Kidney (tissue), 14 donors: ENCODE measurements around the gene TBX15. TPM values are rescaled to one million over a fixed set of nuclear protein-coding genes. Genes with fewer than 3 reads are reported as not detected.

ENCODE experiments used
- DNase-seq, 5 donors: peaks; one replicate each; pipeline ENCODE4 v3.0.0-alpha.2; 2013 to 2020
- FAIRE-seq: peaks from 2 replicates; lab custom pipeline; 2012; peaks lifted over from hg19 to GRCh38; lab: Jason Lieb, UNC
- H3K27ac ChIP-seq, 2 donors: one replicate each; pipeline ENCODE4 v1.7.0; 2013; ENCODE audit warnings: low read depth in 2 of 2, low read length in 2 of 2, inconsistent platforms in 1 of 2
- H3K27me3 ChIP-seq: one replicate; pipeline ENCODE4 v1.7.1; 2013; ENCODE audit warnings: low read length, inconsistent platforms; ENCODE audit not compliant: control insufficient read depth, insufficient read depth
- H3K36me3 ChIP-seq, 3 donors: one replicate each; pipeline versions ENCODE4 v1.7.0 to v1.7.1; 2013; ENCODE audit warnings: low read length in 3 of 3, control low read depth in 1 of 3, inconsistent platforms in 1 of 3; ENCODE audit not compliant: insufficient read depth in 3 of 3, control insufficient read depth in 2 of 3
- H3K4me1 ChIP-seq, 3 donors: one replicate each; pipeline versions ENCODE4 v1.7.0 to v1.7.1; 2013; ENCODE audit warnings: low read length in 3 of 3, inconsistent platforms in 1 of 3, low read depth in 1 of 3; ENCODE audit not compliant: control insufficient read depth in 2 of 3, insufficient read depth in 2 of 3
- H3K4me3 ChIP-seq, 3 donors: one replicate each; pipeline versions ENCODE4 v1.7.0 to v1.8.1; 2013; ENCODE audit warnings: low read length in 3 of 3, control low read depth in 1 of 3, inconsistent platforms in 1 of 3
- H3K9ac ChIP-seq, 3 donors: one replicate each; pipeline versions ENCODE4 v1.7.0 to v1.7.1; 2013; ENCODE audit warnings: low read length in 3 of 3, control low read depth in 1 of 3, inconsistent platforms in 1 of 3
- H3K9me3 ChIP-seq, 3 donors: one replicate each; pipeline versions ENCODE4 v1.7.0 to v1.7.1; 2013; ENCODE audit warnings: low read length in 3 of 3, control low read depth in 1 of 3, inconsistent platforms in 1 of 3; ENCODE audit not compliant: control insufficient read depth in 2 of 3, insufficient read depth in 1 of 3
- CTCF ChIP-seq: IDR thresholded peaks from 3 replicates; pipeline ENCODE4 v1.5.1; 2012; ENCODE audit warnings: mild to moderate bottlenecking, moderate library complexity, borderline replicate concordance; ENCODE audit not compliant: insufficient read depth; ENCODE audit errors: extremely low read depth
- intact Hi-C: fragments of 100-400 bp; cut with DNase I; formaldehyde crosslinking; loops from one replicate; pipeline ENCODE4 v1.11.1; 2022
- polyA plus RNA-seq: library from polyadenylated mRNA; stranded (reverse); fragments of 350-450 nt; fragmentation: Illumina TruSeq; extraction: RNeasy Lipid Tissue Mini Kit (QIAGEN cat#74804); gene quantifications from one replicate; pipeline ENCODE4 v1.2.3, GENCODE V29; 2014; ENCODE audit warnings: low read depth, low replicate concordance; ENCODE audit not compliant: insufficient read depth
- total RNA-seq: library from RNA; stranded (reverse); fragmentation: NEBNext Ultra II Directional; extraction: Animal tissue kit (Norgen Biotek cat#: 25700); gene quantifications from one replicate; pipeline ENCODE4 v1.2.1, GENCODE V29; 2021
- donor health status: control.
- donor health status: control.
- donor health status: control.
- donor health status: control.
- donor health status: control.
- donor health status: DM: yes; HTN: yes; CAD: no.
- donor health status: Normal renal cell carcinoma (clear cell type).

Gene TBX15
- total and polyA plus RNA-seq, 2 donors from 2014 or later = 0.82 TPM; not detected in 1

- no peak overlapping the region for H3K27ac ChIP-seq
Observed at GRCh38 chr1:118979754-118980575, 8.2 kb downstream of the TBX15 start.

GRCh38 chr1:118978914-118979701 lies 9.0 kb downstream of the TBX15 start:
- peaks cover 0 to 2% (median 0%) of the 10 kb centered on the region in 3 donors for H3K4me1 ChIP-seq
- DNase-seq (peak in 3 of 5 donors; percentile 34 to 60 (median 34)), FAIRE-seq (no peak)
- no peak overlapping the region for H3K27ac ChIP-seq
- no peaks in the 10 kb centered on the region for H3K36me3 ChIP-seq
- H3K27me3 ChIP-seq = peaks cover 61% of the 10 kb centered on the region
- H3K4me3 ChIP-seq = no peak overlapping the region
- H3K9ac ChIP-seq = no peak overlapping the region
- peaks cover 0 to 4% (median 0%) of the 10 kb centered on the region in 3 donors for H3K9me3 ChIP-seq
- intact Hi-C loops = no loop called here
- TF ChIP-seq CTCF = no peak

More at GRCh38 chr1:118979754-118980575, 8.2 kb downstream of the TBX15 start:
- Histone ChIP-seq H3K36me3 (no peaks in the 10 kb centered on the region), H3K9ac (no peak overlapping the region), H3K9me3 (peaks cover 0 to 4% (median 0%) of the 10 kb centered on the region in 3 donors), H3K4me3 (no peak overlapping the region), H3K4me1 (peaks cover 0 to 5% (median 0%) of the 10 kb centered on the region in 3 donors), H3K27me3 (peaks cover 64% of the 10 kb centered on the region)
- intact Hi-C loops = no loop called here
- no peak for TF ChIP-seq CTCF
- DNase-seq (peak in 3 of 5 donors; percentile 35 to 50 (median 43)), FAIRE-seq (no peak)

GRCh38 chr1:118977600-118977999 lies 10.5 kb downstream of the TBX15 start:
- Histone ChIP-seq H3K27ac (no peak overlapping the region), H3K27me3 (peaks cover 49% of the 10 kb centered on the region), H3K9me3 (no peaks in the 10 kb centered on the region), H3K36me3 (no peaks in the 10 kb centered on the region), H3K4me1 (no peaks in the 10 kb centered on the region), H3K9ac (no peak overlapping the region), H3K4me3 (no peak overlapping the region)
- intact Hi-C loops = no loop called here
- TF ChIP-seq CTCF = no peak
- DNase-seq (no peak), FAIRE-seq (no peak)
